GM19438 (cell line): ENCODE measurements around the gene POLR3A.
"Not testable (repeated sequence)": the region's sequence is repeated elsewhere in the genome, so short reads cannot be mapped to it uniquely, and the experiment has no call there.

ENCODE experiments used
- ATAC-seq: cut with Tn5 transposase; IDR thresholded peaks from one replicate; pipeline ENCODE4 v1.9.1; 2021; ENCODE audit warnings: low read depth; ENCODE audit not compliant: unreplicated experiment

The POLR3A gene

DNA sequence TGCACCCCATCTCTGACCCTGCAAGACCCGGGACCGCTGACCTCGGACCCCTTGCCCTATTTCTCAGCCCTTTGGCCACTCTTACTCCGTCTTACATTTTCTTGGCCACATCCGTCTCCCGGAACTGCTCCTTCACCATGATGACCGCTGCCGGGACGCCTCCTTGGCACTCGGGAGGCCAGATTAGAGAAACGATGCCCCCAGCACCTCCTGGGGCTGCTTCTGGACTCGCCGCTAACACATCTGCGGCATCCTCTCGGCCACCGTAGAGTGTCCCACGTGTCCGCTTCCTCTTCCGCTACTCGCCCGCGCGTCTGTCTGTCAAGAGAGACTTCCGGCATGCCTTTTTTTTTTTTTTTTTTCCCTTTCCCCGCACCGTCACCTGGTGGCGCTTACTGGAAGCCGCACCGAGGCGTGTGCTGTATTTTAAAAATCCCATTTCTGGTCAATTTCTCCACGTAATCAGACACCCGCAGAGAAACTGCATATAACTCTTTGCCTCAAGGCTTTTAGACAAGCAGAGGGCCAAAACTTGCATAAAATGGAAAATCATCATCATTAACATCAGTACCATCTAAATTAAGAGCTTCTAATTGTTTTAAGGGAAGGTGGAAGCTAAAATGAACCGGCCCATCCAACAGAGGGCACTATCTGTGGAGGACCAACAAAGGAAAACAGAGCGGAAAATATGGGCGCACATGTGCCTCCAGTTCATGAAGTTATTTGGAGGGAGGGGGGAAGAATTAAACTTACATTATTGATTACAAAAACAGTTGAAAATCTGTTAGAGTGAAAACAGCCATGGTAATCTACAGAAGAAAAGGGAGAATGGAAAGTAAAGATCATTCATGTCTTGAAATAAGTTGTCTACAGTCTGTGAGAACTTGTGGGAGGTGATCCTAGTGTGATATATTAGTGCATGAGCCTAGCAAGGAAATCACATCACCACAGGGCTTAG lies at the start of gene POLR3A:
Gene POLR3A, minus strand, starts transcription at position 247 of the 958 bp plus-strand sequence. Its CDS starts 108 bp downstream, at position 139.
- peak; percentile 69 for ATAC-seq

DNA sequence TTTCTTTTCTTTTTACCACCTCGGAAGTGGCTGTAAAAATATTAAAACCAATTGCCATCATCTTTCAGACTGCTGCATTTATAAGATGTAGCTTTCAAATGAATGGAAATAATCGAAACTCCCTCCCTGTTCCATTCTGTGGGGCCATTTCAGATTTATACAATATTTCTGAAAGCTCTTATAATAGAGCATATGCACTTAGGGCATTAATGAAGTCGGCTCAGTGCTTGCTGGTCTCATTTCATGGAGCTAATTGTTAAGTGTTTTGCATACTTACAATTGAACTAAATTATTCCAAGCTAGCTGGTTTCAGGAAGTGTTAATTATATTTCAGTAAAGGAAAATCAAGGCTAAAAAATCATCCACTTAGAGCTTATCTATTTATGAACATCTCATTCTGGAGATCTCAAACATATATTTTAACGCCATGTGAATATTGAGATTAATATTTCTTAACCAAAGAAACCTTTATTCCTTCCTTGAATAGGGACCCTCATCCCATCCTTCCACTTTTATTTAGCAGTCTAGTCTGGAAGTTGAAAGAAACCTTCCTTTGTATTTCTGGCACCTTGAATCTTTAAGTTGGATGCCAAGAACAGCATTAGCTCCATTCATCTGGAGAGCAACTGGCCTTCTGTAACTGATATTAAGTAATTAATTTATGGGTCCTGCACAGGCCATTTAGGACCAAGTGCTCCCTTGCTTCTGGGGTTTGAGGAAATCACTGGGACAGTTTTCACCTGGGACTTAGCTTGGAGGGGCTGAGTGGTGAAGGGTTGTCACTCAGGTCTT lies 49.4 kb upstream of the POLR3A start:
- no peak for ATAC-seq

DNA sequence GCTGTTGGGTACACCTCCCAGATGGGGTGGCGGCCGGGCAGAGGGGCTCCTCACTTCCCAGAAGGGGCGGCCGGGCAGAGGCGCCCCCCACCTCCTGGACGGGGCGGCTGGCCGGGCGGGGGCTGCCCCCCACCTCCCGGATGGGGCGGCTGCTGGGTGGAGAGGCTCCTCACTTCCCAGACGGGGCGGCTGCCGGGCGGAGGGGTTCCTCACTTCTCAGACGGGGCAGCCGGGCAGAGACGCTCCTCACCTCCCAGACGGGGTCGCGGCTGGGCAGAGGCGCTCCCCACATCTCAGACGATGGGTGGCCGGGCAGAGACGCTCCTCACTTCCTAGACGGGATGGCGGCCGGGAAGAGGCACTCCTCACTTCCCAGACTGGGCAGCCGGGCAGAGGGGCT lies 46.5 kb upstream of the POLR3A start:
- not testable (repeated sequence) for ATAC-seq

DNA sequence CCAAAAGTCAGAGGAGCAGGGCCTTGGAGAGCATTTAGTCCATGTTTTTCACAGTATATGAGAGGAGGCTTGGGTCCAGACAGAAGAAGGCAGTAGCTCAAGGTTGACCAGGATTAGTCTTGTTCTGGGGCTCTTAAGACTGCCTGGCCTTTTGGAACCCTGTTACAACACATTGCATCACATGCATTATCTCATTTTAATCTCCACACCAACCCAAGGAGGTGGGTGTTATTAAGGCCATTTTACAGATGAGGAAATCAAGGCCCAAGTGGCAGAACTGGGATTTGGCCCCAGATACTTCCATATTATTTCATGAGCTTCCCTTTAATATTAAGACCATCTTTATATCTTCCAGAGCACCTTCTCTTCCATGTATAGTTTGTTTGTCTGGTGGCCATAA lies 43.2 kb upstream of the POLR3A start:
- ATAC-seq: no peak

DNA sequence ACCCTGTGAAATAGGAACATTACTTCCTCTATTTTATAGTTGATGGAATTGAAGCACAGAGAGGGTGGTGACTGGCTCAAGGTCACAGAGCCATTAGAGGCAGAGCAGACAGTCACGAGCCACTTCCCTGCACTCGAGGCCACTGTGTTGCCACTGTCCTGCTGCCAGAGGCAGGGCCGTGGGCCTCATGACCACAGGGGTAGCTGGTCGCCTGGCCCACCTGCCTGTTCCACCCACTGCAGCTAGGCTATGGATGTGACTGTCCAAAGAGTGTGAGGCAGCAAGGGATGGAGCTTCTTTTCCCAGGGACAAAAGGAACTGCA lies 42.5 kb upstream of the POLR3A start:
- no peak for ATAC-seq

DNA sequence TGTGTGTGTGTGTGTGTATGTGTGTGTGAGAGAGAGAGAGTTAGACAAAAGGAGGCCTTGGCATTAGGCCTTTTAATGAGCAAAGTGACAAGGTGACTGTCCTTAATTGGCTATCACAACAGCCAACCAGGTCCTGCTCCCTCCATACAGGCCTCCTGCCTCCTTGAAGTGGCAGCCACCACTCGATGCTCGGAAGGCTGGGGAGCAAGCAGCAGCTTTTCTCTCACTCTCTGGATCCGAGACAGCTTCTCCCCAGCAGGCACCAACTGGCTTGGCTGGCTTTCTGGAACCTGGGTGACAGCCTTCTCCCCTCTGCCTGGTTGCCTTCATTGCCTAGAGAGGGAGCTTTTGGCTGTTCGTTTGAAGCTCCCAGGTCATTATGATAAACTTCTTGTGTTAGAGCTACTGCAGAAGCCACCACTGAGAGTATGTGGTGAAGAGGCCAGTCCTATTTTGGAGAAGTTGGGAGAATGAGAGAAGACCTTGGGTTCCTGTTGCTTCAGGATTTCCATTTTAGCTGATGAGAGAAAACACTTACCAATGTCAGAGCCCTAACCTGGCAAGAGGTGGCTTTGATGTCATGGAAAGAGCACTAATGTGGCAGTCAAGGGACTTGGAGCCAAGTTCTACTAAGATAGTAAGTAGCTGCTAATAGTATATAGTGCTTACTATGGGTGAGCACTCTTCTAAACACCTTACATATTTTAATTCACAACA lies 42.0 kb upstream of the POLR3A start:
- ATAC-seq: no peak

DNA sequence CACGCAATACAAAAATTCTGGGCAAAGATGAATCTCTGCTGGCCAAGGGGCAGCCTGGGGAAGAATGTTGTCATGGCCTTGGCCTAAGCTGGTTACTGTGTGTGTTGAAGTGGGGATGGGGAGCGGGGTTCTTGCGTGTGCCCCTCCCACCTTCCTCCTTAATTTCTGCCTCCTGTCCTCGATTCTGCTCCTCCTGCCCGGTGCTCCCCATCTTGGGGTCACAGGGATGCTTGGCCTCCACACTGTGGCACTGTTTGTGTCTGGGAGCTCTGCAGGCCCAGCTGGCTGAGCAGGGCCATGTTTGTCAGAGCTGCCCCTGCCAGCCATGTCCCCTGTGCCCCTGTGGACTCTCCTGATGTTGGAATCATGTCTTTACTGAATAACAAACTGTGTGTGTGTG lies 41.4 kb upstream of the POLR3A start:
- ATAC-seq: no peak

DNA sequence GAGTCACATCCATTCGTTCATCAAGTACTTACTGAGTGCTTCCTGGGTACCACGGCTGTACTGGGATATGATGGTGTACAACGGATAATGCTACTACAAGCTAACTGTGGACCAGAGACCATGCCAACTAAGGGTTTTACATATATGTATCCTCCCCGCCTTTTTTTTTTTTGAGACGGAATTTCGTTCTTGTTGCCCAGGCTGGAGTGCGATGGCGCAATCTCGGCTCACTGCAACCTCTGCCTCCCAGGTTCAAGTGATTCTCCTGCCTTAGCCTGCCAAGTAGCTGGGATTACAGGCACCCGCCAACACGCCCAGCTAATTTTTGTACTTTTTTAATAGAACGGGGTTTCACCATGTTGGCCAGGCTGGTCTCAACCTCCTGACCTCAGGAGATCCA lies 40.7 kb upstream of the POLR3A start:
- not testable (repeated sequence) for ATAC-seq

DNA sequence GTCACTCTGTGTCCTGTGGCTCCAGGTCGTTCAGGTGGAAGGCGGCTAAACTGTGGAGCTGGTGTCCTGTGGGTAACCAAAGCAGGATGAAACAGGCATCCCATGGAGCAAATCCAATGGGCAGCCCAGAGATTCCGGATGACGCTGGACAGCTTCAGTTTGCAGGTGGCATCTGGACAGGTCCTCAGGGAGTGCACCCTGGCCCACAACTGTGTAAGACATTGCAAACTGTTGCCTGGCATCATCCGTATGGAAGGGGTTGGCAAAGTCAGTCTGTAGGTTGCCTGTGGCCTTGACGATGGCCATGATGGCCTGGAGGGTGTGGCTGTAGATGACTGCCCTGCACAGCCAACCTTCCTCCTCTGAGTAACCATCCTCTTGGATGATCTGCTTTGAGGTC lies 39.8 kb upstream of the POLR3A start:
- no peak for ATAC-seq

DNA sequence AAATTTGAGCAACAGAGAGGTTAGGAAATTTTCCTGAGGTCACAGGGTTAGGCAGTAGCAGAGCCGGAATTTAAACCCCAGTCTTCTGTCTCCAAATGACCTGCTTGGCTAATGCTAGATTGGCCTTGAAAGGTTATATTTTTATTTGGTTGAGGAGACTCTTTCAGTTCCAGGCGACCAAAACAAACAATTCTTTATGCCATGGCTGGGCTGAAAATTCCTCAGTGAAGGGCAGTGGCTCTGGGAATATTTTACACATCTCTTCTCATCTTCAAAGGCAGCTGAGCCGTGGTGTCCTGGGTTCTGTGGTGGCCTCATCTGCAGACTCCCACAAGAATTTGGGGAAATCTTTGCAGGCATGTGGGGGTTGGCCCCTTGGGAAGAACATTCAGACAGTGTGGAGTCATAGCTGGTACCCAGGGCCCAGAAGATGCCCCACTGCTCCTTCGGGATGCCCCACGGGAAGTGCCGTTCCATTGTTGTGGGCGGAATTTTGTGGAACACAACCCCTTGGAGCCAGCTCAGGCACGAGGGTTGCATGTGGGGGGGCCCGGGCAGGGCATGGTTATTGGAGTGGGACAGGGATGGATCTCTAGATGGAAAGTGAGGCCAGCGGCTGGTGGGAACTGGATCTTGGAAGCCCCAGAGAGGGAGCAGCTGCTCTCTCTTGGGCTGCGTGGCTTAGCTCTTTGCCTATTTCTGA lies 37.6 kb upstream of the POLR3A start:
- no peak for ATAC-seq

DNA sequence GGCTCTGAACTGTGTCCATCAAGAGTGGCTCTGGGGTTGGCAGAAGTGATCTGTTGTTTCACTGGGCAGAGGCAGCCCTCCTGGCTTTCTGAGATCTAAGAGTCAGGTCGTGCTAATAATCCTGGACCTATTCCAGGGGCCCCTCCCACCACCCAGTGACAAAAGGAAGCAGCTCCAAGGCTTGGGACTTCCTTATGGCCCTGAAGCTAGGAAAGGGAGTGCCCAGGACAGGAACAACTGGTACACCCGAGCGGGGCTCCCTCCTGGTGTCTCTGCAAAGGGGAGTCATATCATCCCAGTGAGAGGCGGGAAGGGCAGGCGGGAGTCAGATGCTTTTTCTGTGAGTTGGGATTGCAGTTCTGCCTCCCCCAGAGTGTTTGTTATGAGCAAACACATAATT lies 36.7 kb upstream of the POLR3A start:
- ATAC-seq: no peak

DNA sequence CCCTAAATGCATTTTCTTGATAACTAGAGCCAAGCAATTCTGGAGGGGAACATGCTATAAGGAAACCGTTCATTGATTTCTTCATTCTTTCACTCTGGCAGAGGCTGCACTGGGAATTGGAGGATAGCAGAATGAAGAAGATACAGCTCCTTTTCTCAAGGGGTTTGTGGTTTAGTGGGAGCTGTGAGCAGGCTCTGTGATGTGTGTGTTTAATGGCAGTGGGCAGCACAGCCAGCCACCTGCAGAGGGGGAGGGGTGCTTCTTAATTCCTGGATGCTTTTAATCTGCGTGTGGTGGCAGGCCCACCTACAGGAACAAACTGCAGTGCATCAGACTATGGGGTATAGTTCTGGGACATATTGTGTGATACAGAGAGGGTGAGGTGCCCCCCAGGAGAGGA lies 36.3 kb upstream of the POLR3A start:
- no peak for ATAC-seq

DNA sequence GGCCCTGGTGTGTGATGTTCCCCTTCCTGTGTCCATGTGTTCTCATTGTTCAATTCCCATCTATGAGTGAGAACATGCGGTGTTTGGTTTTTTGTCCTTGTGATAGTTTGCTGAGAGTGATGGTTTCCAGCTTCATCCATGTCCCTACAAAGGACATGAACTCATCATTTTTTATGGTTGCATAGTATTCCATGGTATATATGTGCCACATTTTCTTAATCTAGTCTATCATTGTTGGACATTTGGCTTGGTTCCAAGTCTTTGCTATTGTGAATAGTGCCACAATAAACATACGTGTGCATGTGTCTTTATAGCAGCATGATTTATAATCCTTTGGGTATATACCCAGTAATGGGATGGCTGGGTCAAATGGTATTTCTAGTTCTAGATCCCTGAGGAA lies 35.6 kb upstream of the POLR3A start:
- not testable (repeated sequence) for ATAC-seq

DNA sequence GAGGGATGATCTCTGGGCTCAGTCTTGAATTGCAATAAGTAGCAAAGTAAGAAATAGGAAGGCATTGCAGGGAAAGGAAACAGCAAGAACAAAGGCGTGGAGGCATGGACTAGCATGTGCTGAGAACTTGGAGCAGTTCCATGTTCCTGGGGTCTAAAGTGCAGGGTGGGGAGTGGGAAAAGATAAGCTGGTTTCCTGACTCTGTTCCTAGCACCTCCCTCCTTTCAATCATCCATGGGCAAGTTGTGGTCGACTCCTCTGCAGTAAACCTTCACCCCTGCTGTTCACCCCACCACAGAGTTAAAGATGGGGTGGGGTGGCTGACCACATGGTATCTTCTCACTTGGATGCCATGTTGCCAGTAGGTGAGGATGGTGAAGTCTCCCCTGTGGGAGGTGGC lies 33.9 kb upstream of the POLR3A start:
- no peak for ATAC-seq

DNA sequence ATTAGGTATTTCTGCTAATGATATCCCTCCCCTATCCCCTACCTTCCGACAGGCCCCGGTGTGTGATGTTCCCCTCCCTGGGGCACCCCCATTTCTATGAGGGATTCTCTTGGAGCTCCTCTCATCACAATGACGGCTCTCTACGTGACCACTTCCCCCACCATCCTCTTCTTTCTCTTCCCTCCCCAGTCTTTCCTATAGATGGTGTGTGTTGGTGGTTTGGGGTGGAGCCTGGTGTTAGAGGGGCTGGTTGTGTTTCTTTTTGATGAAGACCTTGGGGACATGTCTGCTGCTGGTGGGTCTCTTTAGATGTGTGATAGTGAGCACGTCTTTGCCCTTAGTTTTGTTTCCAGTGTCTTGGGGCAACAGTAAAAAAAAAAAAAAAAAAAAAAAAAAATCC lies 33.0 kb upstream of the POLR3A start:
- ATAC-seq: no peak

DNA sequence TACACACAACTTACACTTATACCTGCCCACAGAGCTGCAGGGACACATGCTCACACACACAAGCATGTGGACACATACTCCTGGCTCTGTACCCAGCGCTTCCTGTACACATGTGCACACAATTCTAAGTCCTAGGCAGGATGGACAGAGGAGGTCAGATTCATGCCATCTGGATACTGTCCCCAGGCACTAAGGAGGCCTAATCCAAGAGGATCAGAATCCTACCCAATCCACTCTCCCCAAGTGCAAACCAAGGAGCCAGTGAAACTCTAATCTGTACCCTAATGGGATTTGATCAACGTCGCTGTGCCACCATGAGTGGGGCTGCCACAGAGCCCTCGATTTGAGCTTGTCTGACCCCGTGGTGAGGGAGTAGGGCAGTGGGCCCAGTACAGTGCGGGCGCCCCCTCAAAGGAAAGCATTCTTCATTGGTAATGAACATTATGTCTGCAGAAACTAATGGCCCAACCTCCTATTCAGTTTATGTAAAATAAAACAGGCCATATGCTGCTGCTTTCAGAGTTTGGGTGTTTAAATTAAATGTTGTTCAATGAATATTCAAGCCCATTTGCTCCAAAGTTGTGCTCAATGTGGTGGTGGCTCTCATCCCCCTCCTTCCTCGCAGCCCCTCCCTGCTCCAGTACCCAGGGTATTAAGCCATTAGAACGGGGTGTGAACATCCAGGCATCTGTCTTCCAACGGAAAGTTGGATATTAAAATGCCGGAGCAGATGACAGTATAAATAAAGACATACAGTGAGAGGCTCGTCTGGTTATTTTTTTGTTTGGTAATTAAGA lies 30.8 kb upstream of the POLR3A start:
- no peak for ATAC-seq

DNA sequence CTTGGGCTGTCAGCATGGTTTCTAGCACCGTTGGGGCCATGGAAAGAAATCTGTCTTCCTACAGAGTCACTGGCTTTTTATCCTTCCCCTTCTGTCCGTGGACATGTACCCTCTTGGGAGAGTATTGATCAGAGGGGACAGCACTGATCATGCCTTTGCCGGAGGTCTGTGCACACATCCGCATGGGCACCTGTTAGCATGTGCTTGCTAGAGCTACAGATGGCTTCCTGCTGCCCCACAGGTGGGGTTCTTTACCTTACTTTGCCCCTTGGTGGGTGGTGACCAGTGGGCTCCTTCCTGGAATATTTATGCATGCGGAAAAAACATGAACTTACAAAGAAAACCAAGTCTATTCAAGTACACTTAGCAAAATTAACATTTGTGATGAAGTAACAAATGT lies 29.2 kb upstream of the POLR3A start:
- no peak for ATAC-seq

DNA sequence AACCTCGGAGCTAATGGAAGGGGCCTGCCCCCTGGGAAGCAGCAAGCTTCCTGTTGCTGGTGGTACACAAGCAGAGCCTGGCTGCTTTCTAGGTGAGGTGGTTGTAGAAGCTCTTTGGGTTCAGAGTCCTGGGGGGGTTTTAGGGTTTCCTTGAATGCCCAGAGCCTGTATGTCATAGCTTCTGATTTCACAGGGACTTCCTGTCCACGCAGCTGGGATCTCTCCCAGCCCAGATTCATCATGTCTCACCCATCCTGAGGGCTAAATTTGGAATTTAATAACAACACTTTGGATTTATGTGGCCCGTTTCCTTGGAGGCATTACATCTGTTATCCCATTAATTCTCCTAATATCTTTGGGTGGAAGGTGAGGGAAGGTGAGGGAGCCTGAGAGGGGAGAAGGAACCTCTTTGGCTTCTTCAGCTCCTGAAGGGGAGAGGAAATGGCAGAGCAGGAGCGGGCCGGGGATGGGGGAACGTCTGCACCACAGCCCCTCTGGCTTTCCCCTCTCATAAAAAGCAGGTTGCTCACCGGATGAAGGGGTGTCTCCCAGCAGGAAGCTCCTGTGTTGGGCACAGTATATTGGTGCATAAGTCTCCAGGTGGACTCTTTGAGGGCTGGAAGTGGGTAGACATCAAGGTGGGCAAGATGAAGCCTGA lies 24.0 kb upstream of the POLR3A start:
- ATAC-seq: no peak

DNA sequence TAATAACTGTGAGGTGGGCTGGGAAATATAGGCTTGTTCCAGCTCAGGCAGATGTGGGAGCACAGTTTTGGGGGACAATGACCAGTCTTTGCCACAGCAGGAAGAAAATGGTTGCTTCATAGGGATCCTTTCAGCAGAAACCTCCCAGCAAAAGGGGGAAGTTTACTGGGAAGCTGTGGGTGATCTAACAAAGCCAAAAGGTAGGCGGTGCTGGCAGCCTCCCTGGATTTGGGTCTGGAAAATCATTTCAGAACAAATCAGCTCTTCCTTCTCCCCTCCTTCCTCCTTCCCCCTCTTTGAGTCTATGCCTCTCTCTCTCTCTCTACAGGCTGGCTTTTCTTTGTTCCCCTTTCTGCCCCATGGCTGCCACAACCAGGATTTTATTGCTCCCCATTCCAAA lies 20.5 kb upstream of the POLR3A start:
- ATAC-seq: no peak
